ENCODE measurements around the gene ADAMTS12.

- TF ChIP-seq CHD2 (IDR thresholded peaks at IDR 0.05; ENCODE audit: low read length) (no peak), ZNF274 (IDR thresholded peaks at IDR 0.05; ENCODE audit: borderline replicate concordance, extremely low read depth, low read length) (no peak), MAFK (IDR thresholded peaks at IDR 0.05; ENCODE audit: low read depth, low read length) (no peak), CTCF (IDR thresholded peaks at IDR 0.05; ENCODE audit: control extremely low read depth in 1 of 3, insufficient read depth in 1 of 3, low read depth in 1 of 3, low read length in 3 of 3) (no peak), EP300 (IDR thresholded peaks at IDR 0.05; ENCODE audit: borderline replicate concordance in 1 of 2, low read depth in 2 of 2, low read length in 2 of 2) (no peak), NRF1 (IDR thresholded peaks at IDR 0.05; ENCODE audit: low read depth, low read length) (no peak), POLR2A (IDR thresholded peaks at IDR 0.05; ENCODE audit: control extremely low read depth in 1 of 2, low read depth in 2 of 2, low read length in 2 of 2) (no peak), EGR1 (IDR thresholded peaks at IDR 0.05; ENCODE audit: borderline replicate concordance, low read depth, low read length) (no peak), POLR2AphosphoS5 (IDR thresholded peaks at IDR 0.05; ENCODE audit: low read depth, low read length) (no peak), RNF2 (IDR thresholded peaks at IDR 0.05; ENCODE audit: borderline replicate concordance, low read depth, low read length, missing control alignments, poor library complexity, severe bottlenecking) (no peak), TAF1 (IDR thresholded peaks at IDR 0.05; ENCODE audit: low read depth, low read length) (no peak), RFX5 (IDR thresholded peaks at IDR 0.05; ENCODE audit: borderline replicate concordance, low read depth, low read length) (no peak)
Observed at GRCh38 chr5:33795496-33795895, 96.3 kb downstream of the ADAMTS12 start.

Measured in H1 (cell line).